GM12878 (cell line): ENCODE results near the gene POR. TPM values are rescaled to one million over a fixed set of nuclear protein-coding genes. Genes with fewer than 3 reads are reported as not detected.

Source experiments
- ATAC-seq: fragments of 200-7000 bp; cut with Tn5 transposase; 3 replicates; pipeline ENCODE4 v1.9.1; 2020; ENCODE audit warnings: mild to moderate bottlenecking, moderate library complexity
- BruUV-seq: library from RNA; stranded (reverse); fragments of 400-500 nt; replicated peaks from 2 replicates; lab custom pipeline; 2021; lab: Mats Ljungman, UMichigan
- CTCF ChIA-PET: fragments of 300-600 bp; sonication (Branson Sonifier 250); formaldehyde crosslinking; extraction: SDS; loops from one replicate; lab custom pipeline; 2021; ENCODE audit warnings: inconsistent platforms; lab: Yijun Ruan, JAX
- POLR2A ChIA-PET: fragments of 350-600 bp; formaldehyde crosslinking; extraction: SDS; loops from one replicate; lab custom pipeline; 2021; ENCODE audit warnings: inconsistent platforms; lab: Charles Lee
- RAD21 ChIA-PET: fragments of 300-600 bp; sonication (Branson Sonifier 250); formaldehyde crosslinking; loops from one replicate; lab custom pipeline; 2023; ENCODE audit warnings: antibody characterized with exemption; ENCODE audit not compliant: unreplicated experiment; lab: Charles Lee
- SMC1A ChIA-PET: fragments of 300-600 bp; sonication (Branson Sonifier 250); formaldehyde crosslinking; loops from one replicate; lab custom pipeline; 2023; ENCODE audit not compliant: unreplicated experiment, uncharacterized antibody; lab: Charles Lee
- DNase-seq: peaks from one replicate; pipeline ENCODE4 v3.0.0-alpha.2; 2011; ENCODE audit warnings: low read depth, low spot score
- FAIRE-seq: peaks from 3 replicates; lab custom pipeline; 2011; peaks lifted over from hg19 to GRCh38; lab: Jason Lieb, UNC
- H2AFZ ChIP-seq: 2 replicates; pipeline ENCODE4 v1.6.0; 2011; ENCODE audit warnings: low read depth, low read length, control low read depth; ENCODE audit not compliant: control insufficient read depth
- H3K27ac ChIP-seq: 2 replicates; pipeline ENCODE4 v1.5.1; 2011; ENCODE audit warnings: control low read depth; ENCODE audit not compliant: control insufficient read depth, insufficient read depth
- H3K27me3 ChIP-seq, 2 experiments: replicated peaks in 1 of 2; 2 replicates each; pipeline versions ENCODE4 v1.6.0 to v1.6.1; 2011; ENCODE audit warnings: low read length in 1 of 2; ENCODE audit not compliant: control insufficient read depth in 2 of 2, insufficient read depth in 2 of 2
- H3K36me3 ChIP-seq, 2 experiments: 2 replicates each; pipeline ENCODE4 v1.5.1; 2011; ENCODE audit warnings: low read length in 1 of 2; ENCODE audit not compliant: control insufficient read depth in 2 of 2, insufficient read depth in 2 of 2
- H3K4me1 ChIP-seq: 2 replicates; pipeline ENCODE4 v1.6.1; 2011; ENCODE audit warnings: mild to moderate bottlenecking, low read length, moderate library complexity, mixed read lengths; ENCODE audit not compliant: control insufficient read depth, insufficient read depth
- H3K4me2 ChIP-seq: 2 replicates; pipeline ENCODE4 v1.6.0; 2011; ENCODE audit warnings: control low read depth; ENCODE audit not compliant: control insufficient read depth, insufficient read depth
- H3K4me3 ChIP-seq: fragments of 200-600 bp; sonication (generic); 2 replicates; pipeline ENCODE4 v1.5.1; 2016
- H3K79me2 ChIP-seq: 2 replicates; pipeline ENCODE4 v1.6.0; 2011; ENCODE audit warnings: low read length; ENCODE audit not compliant: control insufficient read depth, insufficient read depth
- H3K9ac ChIP-seq: 2 replicates; pipeline ENCODE4 v1.8.0; 2011; ENCODE audit warnings: low read length, control low read depth, mixed read lengths; ENCODE audit not compliant: control insufficient read depth, insufficient read depth
- H3K9me3 ChIP-seq: replicated peaks from 3 replicates; pipeline ENCODE4 v1.5.1; 2011; ENCODE audit warnings: mild to moderate bottlenecking, low read length; ENCODE audit not compliant: control insufficient read depth, insufficient read depth
- H4K20me1 ChIP-seq: 2 replicates; pipeline ENCODE4 v1.6.0; 2011; ENCODE audit not compliant: control insufficient read depth, insufficient read depth
- BCLAF1 ChIP-seq: fragments of 450-650 bp; IDR thresholded peaks from 2 replicates; pipeline ENCODE4 v1.6.1; 2017; ENCODE audit warnings: antibody characterized with exemption, mild to moderate bottlenecking, moderate library complexity
- BRCA1 ChIP-seq: IDR thresholded peaks from 2 replicates; pipeline ENCODE4 v1.6.1; 2011; ENCODE audit warnings: low read depth, low read length, improper control_type of control experiment
- CEBPB ChIP-seq, 2 experiments: fragments of 150-350 bp in 1 of 2; IDR thresholded peaks; 2 replicates each; pipeline ENCODE4 v1.6.1; 2012 to 2014; ENCODE audit warnings: low read depth in 2 of 2, low read length in 2 of 2, borderline replicate concordance in 1 of 2, inconsistent platforms in 1 of 2
- EP300 ChIP-seq, 2 experiments: fragments of 150-350 bp in 1 of 2; IDR thresholded peaks; 2 replicates each; pipeline ENCODE4 v1.6.1; 2011 to 2012; ENCODE audit warnings: low read depth in 2 of 2, low read length in 2 of 2, borderline replicate concordance in 1 of 2, improper control_type of control experiment in 1 of 2, inconsistent platforms in 1 of 2; ENCODE audit not compliant: control insufficient read depth in 1 of 2
- FOS ChIP-seq: IDR thresholded peaks from 3 replicates; pipeline ENCODE4 v1.6.1; 2011; ENCODE audit warnings: borderline replicate concordance; ENCODE audit not compliant: insufficient read length; ENCODE audit errors: extremely low read depth
- IKZF1 ChIP-seq: fragments of 450-650 bp; conservative IDR thresholded peaks from 2 replicates; pipeline ENCODE4 v1.6.1; 2017; ENCODE audit warnings: antibody characterized with exemption, mild to moderate bottlenecking
- KAT2A ChIP-seq: conservative IDR thresholded peaks from 2 replicates; pipeline ENCODE4 v1.6.1; 2011; ENCODE audit warnings: low read depth, low read length; ENCODE audit not compliant: control insufficient read depth
- MEF2A ChIP-seq: IDR thresholded peaks from 2 replicates; pipeline ENCODE4 v1.6.1; 2011; ENCODE audit warnings: low read depth, mild to moderate bottlenecking, low read length, moderate library complexity; ENCODE audit not compliant: insufficient read depth
- NFIC ChIP-seq: IDR thresholded peaks from 2 replicates; pipeline ENCODE4 v1.6.1; 2012; ENCODE audit warnings: low read depth, mild to moderate bottlenecking, inconsistent platforms, low read length, moderate library complexity
- PAX5 ChIP-seq: IDR thresholded peaks from 2 replicates; pipeline ENCODE4 v1.6.1; 2011; ENCODE audit warnings: low read depth, low read length, borderline replicate concordance
- POLR2AphosphoS5 ChIP-seq: IDR thresholded peaks from 2 replicates; pipeline ENCODE4 v1.6.1; 2011; ENCODE audit warnings: mild to moderate bottlenecking, low read length, inconsistent platforms
- RAD21 ChIP-seq: IDR thresholded peaks from 2 replicates; pipeline ENCODE4 v1.6.1; 2011; ENCODE audit warnings: mild to moderate bottlenecking, low read depth, low read length, moderate library complexity; ENCODE audit not compliant: insufficient read depth
- RAD51 ChIP-seq: fragments of 450-650 bp; IDR thresholded peaks from 2 replicates; pipeline ENCODE4 v1.6.1; 2016; ENCODE audit warnings: moderate library complexity, mild to moderate bottlenecking, inconsistent platforms
- SIN3A ChIP-seq: IDR thresholded peaks from 2 replicates; pipeline ENCODE4 v1.6.1; 2012; ENCODE audit warnings: low read depth, low read length, improper control_type of control experiment
- SMARCA5 ChIP-seq: fragments of 450-650 bp; IDR thresholded peaks from 2 replicates; pipeline ENCODE4 v1.6.1; 2017; ENCODE audit warnings: mild to moderate bottlenecking
- SMC3 ChIP-seq: IDR thresholded peaks from 2 replicates; pipeline ENCODE4 v1.6.1; 2011; ENCODE audit warnings: low read length, improper control_type of control experiment, borderline replicate concordance
- SUZ12 ChIP-seq: fragments of 200-600 bp; sonication (generic); IDR thresholded peaks from one replicate; pipeline ENCODE4 v1.6.1; 2018; ENCODE audit warnings: antibody characterized with exemption, mild to moderate bottlenecking; ENCODE audit not compliant: unreplicated experiment
- TCF12 ChIP-seq: IDR thresholded peaks from 2 replicates; pipeline ENCODE4 v1.6.1; 2011; ENCODE audit warnings: low read depth, mild to moderate bottlenecking, low read length
- ZNF622 ChIP-seq: fragments of 450-650 bp; IDR thresholded peaks from 2 replicates; pipeline ENCODE4 v1.6.1; 2017; ENCODE audit warnings: mild to moderate bottlenecking, inconsistent platforms
- WGBS: methylation state at CpG from one replicate; pipeline ENCODE4 v1.1.6; 2016; ENCODE audit warnings: low lambda C conversion rate; ENCODE audit not compliant: insufficient replicate concordance, insufficient coverage; ENCODE audit errors: missing lambda C conversion rate; 5-methylcytosine and 5-hydroxymethylcytosine counted together
- in situ Hi-C: fragments of 300-500 bp; cut with MboI; formaldehyde crosslinking; loops from 9 replicates; pipeline ENCODE4 v1.14.3; 2018; ENCODE audit warnings: mixed read lengths
- intact Hi-C: fragments of 100-400 bp; cut with micrococcal nuclease; formaldehyde crosslinking; loops from one replicate; pipeline ENCODE4 v1.14.2; 2022; ENCODE audit not compliant: unreplicated experiment
- polyA plus RNA-seq, 11 experiments: library from polyadenylated mRNA; depleted of rRNA in 4 of 11; unstranded in 6 of 11; stranded (reverse) in 5 of 11; fragments of >200 nt; fragmentation: Nextera tagmentation in 4 of 11; fragmentation: Illumina TruSeq in 1 of 11; extraction: Ambion mirVana in 4 of 11; extraction: Trizol in 1 of 11; gene quantifications; 1 replicate in 1 of 11; 2 replicates in 10 of 11; pipeline versions ENCODE4 v1.2.1 to v1.2.3, GENCODE V29; 2011 to 2016; ENCODE audit warnings: inconsistent platforms in 2 of 11, missing spikeins in 2 of 11, low read depth in 1 of 11
- total RNA-seq, 4 experiments: library from RNA; depleted of rRNA in 3 of 4; stranded (reverse); fragments of >200 nt in 3 of 4; fragmentation: Illumina TruSeq in 1 of 4; extraction: Trizol in 1 of 4; gene quantifications; 2 replicates each; pipeline versions ENCODE4 v1.2.1 to v1.2.3, GENCODE V29; 2013 to 2021

The POR gene
- total and polyA plus RNA-seq, 10 of the 15 experiments (the other 5 are each of a cell fraction or from before 2014, with no cell fraction given), result 2.2 to 75.8 (median 35.9) TPM

- 89% methylated on average over 26 of the region's 26 CpGs for WGBS
- H3K9ac ChIP-seq, result no peak overlapping the region
- SMC1A ChIA-PET, result no interaction called here
These were observed 51.4 kb downstream of the POR start for GRCh38 chr7:75966190-75966961.

GRCh38 chr7:75967055-75967454 is 52.1 kb downstream of the POR start:
- Histone ChIP-seq H3K4me3 (no peak overlapping the region), H3K36me3 (peaks cover 2 to 4% of the 10 kb centered on the region in 2 experiments; a peak in 3 of 4 replicates), H3K9ac (no peak overlapping the region), H3K27ac (no peak overlapping the region), H3K4me1 (no peaks in the 10 kb centered on the region), H3K27me3 (no peaks in the 10 kb centered on the region), H2AFZ (no peak overlapping the region), H3K9me3 (no peaks in the 10 kb centered on the region), H3K4me2 (no peak overlapping the region), H4K20me1 (no peaks in the 10 kb centered on the region), H3K79me2 (no peaks in the 10 kb centered on the region)
- no peak for FAIRE-seq
- ChIA-PET SMC1A (no interaction called here), POLR2A (no interaction called here), CTCF (no interaction called here), RAD21 (no interaction called here)
- 85% methylated on average over 11 of the region's 11 CpGs for WGBS
- intact Hi-C loops, result no loop called here
- in situ Hi-C loops, result no loop called here
- ATAC-seq, result no peak
- no peak for DNase-seq
- no TSS peak for BruUV-seq
- TF ChIP-seq PAX5 (no peak), ZNF622 (no peak), SMARCA5 (no peak), EP300 (IDR thresholded peaks at IDR 0.05; ENCODE audit: borderline replicate concordance in 1 of 2, control insufficient read depth in 1 of 2, low read depth in 2 of 2, low read length in 2 of 2) (no peak), RAD51 (no peak), SUZ12 (no peak), NFIC (no peak), IKZF1 (no peak), POLR2AphosphoS5 (no peak), BCLAF1 (no peak), CEBPB (IDR thresholded peaks at IDR 0.05; ENCODE audit: borderline replicate concordance in 1 of 2, low read depth in 2 of 2, low read length in 2 of 2) (no peak)

More at GRCh38 chr7:75966190-75966961, 51.4 kb downstream of the POR start:
- no peaks in the 10 kb centered on the region for H3K4me1 ChIP-seq
- no peak overlapping the region for H2AFZ ChIP-seq
- in situ Hi-C loops, result no loop called here
- no peaks in the 10 kb centered on the region for H3K79me2 ChIP-seq
- H3K36me3 ChIP-seq, result peaks cover 2 to 4% of the 10 kb centered on the region in 2 experiments; a peak in 3 of 4 replicates
- BruUV-seq, result no TSS peak
- POLR2A ChIA-PET, result no interaction called here
- no peak for FAIRE-seq
- no peak overlapping the region for H3K27ac ChIP-seq
- TF ChIP-seq SMC3 (no peak), RAD21 (no peak), TCF12 (0 out of 2 replicates have a peak, but pooled peaks have one; percentile 26), MEF2A (no peak), KAT2A (no peak), SIN3A (no peak), FOS (no peak), BRCA1 (no peak)
- intact Hi-C loops, result no loop called here
- CTCF ChIA-PET, result interaction anchor here (0.6 kb wide), 1 partner anchor 50 kb away, joined by 3 read pairs; no protein-coding TSS in a partner anchor
- H3K4me2 ChIP-seq, result no peak overlapping the region
- H4K20me1 ChIP-seq, result no peaks in the 10 kb centered on the region
- no peak for ATAC-seq
- H3K4me3 ChIP-seq, result no peak overlapping the region
- no peak for DNase-seq
- no peaks in the 10 kb centered on the region for H3K9me3 ChIP-seq
- no peaks in the 10 kb centered on the region for H3K27me3 ChIP-seq
- RAD21 ChIA-PET, result no interaction called here
